Measurements from ENCODE around the gene CDC42SE2.

CDC42SE2 gene

GRCh38 chr5:131263648-131264450, at the start of gene CDC42SE2:
Gene CDC42SE2 (plus strand): TSS chr5:131264053. CDS start chr5:131359494, 95,441 bp downstream.
- H3K36me3 Mint-ChIP-seq, result peaks cover 11% of the 10 kb centered on the region
- no peaks in the 10 kb centered on the region for H3K27me3 Mint-ChIP-seq

GRCh38 chr5:131214609-131215227, 49.1 kb upstream of the CDC42SE2 start:
- Mint-ChIP-seq H3K27me3 (no peaks in the 10 kb centered on the region), H3K9me3 (no peaks in the 10 kb centered on the region), H3K27ac (peak overlapping the region; percentile 71), H3K36me3 (peaks cover 9% of the 10 kb centered on the region), H3K4me1 (peaks cover 75% of the 10 kb centered on the region), H3K4me3 (no peak overlapping the region)
- ATAC-seq, result no peak

More at GRCh38 chr5:131263648-131264450, at the start of gene CDC42SE2:
- peaks cover 34% of the 10 kb centered on the region for H3K4me1 Mint-ChIP-seq
- peak; percentile 98 for ATAC-seq
- peak within 1 kb of the TSS; percentile 83 for H3K27ac Mint-ChIP-seq
- H3K9me3 Mint-ChIP-seq, result no peaks in the 10 kb centered on the region
- peak within 1 kb of the TSS; percentile 73 for H3K4me3 Mint-ChIP-seq

GRCh38 chr5:131217791-131218190, 46.1 kb upstream of the CDC42SE2 start:
- H3K4me1 Mint-ChIP-seq, result peaks cover 57% of the 10 kb centered on the region
- H3K9me3 Mint-ChIP-seq, result no peaks in the 10 kb centered on the region
- H3K27me3 Mint-ChIP-seq, result no peaks in the 10 kb centered on the region
- peaks cover 9% of the 10 kb centered on the region for H3K36me3 Mint-ChIP-seq
- no peak for ATAC-seq
- peak overlapping the region; percentile 16 for H3K4me3 Mint-ChIP-seq
- peak overlapping the region; percentile 55 for H3K27ac Mint-ChIP-seq

DNA sequence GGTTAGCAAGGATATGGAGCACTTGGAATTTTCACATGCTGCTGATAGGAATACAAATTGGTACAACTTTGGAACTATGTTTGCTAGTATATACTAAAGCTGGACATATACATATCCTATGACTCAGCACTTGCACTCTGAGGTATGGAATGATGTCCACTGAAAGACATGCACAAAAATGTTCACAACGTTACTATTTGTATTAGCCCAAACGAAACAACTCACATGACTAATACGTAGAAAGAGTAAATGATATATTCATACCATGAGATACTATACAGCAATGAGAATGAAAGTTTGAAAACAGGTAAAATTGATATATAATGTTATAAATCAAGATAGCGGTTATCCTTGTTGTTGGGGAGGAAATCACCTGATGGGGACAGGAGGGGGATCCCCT, 45.5 kb upstream of the CDC42SE2 start:
- no peak for ATAC-seq
- Mint-ChIP-seq H3K27me3 (no peaks in the 10 kb centered on the region), H3K36me3 (peaks cover 9% of the 10 kb centered on the region)

GRCh38 chr5:131220566-131220965, 43.3 kb upstream of the CDC42SE2 start:
- H3K4me1 Mint-ChIP-seq, result peaks cover 37% of the 10 kb centered on the region
- no peaks in the 10 kb centered on the region for H3K27me3 Mint-ChIP-seq
- H3K9me3 Mint-ChIP-seq, result no peaks in the 10 kb centered on the region
- no peak for ATAC-seq
- H3K4me3 Mint-ChIP-seq, result no peak overlapping the region
- H3K36me3 Mint-ChIP-seq, result peaks cover 9% of the 10 kb centered on the region
- H3K27ac Mint-ChIP-seq, result no peak overlapping the region

More for the DNA sequence above, 45.5 kb upstream of the CDC42SE2 start:
- Mint-ChIP-seq H3K4me1 (peaks cover 56% of the 10 kb centered on the region), H3K9me3 (no peaks in the 10 kb centered on the region), H3K4me3 (no peak overlapping the region), H3K27ac (peak overlapping the region; percentile 55)

DNA sequence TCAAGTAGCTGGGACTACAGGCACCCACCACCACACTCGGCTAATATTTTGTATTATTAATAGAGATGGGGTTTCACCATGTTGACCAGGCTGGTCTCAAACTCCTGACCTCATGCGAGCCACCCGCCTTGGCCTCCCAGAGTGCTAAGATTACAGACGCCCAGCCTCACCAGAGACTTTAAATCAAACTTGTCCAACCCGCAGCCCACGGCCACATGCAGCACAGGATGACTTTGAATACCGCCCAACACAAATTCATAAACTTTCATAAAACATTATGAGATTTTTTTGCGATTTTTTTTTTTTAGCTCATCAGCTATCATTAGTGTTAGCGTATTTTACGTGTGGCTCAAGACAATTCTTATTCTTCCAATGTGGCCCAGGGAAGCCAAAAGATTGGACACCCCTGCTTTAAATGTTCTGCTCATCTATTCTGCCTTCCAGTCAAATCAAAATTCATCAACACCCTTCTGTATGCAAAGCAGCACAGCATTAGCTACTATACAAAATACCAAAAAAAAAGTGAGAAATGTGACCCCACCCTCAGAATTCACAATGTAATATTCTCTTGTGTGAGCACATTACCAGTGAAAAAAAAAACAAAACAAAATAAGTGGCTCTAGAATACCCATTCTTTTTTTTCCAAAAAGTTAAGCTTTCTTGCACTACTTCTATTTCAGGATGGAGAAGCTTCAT, 42.7 kb upstream of the CDC42SE2 start:
- no peaks in the 10 kb centered on the region for H3K9me3 Mint-ChIP-seq
- ATAC-seq, result no peak
- peak overlapping the region; percentile 27 for H3K27ac Mint-ChIP-seq
- no peaks in the 10 kb centered on the region for H3K27me3 Mint-ChIP-seq
- H3K4me1 Mint-ChIP-seq, result peaks cover 34% of the 10 kb centered on the region
- H3K4me3 Mint-ChIP-seq, result no peak overlapping the region
- peaks cover 9% of the 10 kb centered on the region for H3K36me3 Mint-ChIP-seq

- Mint-ChIP-seq H3K4me3 (no peak overlapping the region), H3K27me3 (no peaks in the 10 kb centered on the region), H3K4me1 (peaks cover 26% of the 10 kb centered on the region), H3K27ac (peak overlapping the region; percentile 27), H3K36me3 (peaks cover 9% of the 10 kb centered on the region), H3K9me3 (no peaks in the 10 kb centered on the region)
- ATAC-seq, result no peak
Observed at GRCh38 chr5:131221888-131222287, 42.0 kb upstream of the CDC42SE2 start.

DNA sequence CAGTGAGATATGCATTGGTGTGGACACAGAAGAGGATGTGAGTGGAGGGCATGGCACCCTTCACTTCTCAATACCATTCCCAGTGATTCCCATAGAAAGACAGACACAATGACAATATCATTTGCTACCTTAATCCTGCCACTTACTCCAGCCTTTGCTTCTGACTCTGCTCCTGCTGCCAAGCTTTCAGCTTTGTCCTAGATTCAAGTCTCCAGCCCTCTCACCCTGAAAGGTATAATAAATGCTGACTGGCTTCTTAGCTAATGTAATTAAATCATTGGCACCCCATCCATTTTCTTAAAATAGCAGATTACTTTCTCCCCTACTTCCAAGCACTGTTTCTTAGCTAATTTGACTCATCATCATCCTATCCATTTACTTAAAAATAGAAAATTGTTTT, 41.1 kb upstream of the CDC42SE2 start:
- no peak overlapping the region for H3K4me3 Mint-ChIP-seq
- H3K9me3 Mint-ChIP-seq, result no peaks in the 10 kb centered on the region
- no peaks in the 10 kb centered on the region for H3K27me3 Mint-ChIP-seq
- H3K36me3 Mint-ChIP-seq, result peaks cover 3% of the 10 kb centered on the region
- no peak for ATAC-seq
- peaks cover 20% of the 10 kb centered on the region for H3K4me1 Mint-ChIP-seq
- no peak overlapping the region for H3K27ac Mint-ChIP-seq

DNA sequence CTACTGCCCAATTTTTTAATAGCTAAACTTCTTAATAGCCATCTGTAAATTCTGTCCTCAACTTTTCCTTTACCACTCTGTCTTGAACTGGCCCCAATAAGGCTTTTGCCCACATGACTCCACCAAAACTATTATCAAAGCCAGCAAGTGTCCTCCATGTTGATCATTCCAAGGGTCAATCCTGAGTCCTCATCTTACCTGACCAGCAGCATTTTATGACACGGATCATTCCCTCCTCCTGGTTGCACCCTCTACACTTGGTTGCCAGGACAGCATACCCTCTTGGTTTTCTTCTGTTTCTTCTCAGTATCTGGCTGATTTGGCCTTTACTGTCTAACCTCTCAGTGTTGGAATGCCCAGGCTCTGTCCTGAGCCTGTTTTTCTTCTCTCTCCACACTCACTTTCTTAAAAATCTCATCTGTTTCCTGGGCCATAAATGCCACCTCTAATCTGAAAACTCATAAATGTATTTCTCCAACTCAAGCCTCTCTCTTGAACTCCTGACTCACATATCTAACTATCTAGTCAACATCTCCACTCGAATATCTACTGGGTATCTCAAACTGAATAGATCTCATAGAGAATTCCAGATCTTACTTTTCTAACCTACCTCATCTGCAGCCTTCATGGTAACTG, 40.0 kb upstream of the CDC42SE2 start:
- no peak overlapping the region for H3K27ac Mint-ChIP-seq
- no peaks in the 10 kb centered on the region for H3K9me3 Mint-ChIP-seq
- ATAC-seq, result no peak
- H3K4me1 Mint-ChIP-seq, result peaks cover 10% of the 10 kb centered on the region
- H3K4me3 Mint-ChIP-seq, result no peak overlapping the region
- H3K27me3 Mint-ChIP-seq, result no peaks in the 10 kb centered on the region
- H3K36me3 Mint-ChIP-seq, result no peaks in the 10 kb centered on the region

GRCh38 chr5:131224387-131225201, 39.3 kb upstream of the CDC42SE2 start:
- H3K9me3 Mint-ChIP-seq, result no peaks in the 10 kb centered on the region
- peaks cover 13% of the 10 kb centered on the region for H3K4me1 Mint-ChIP-seq
- H3K27me3 Mint-ChIP-seq, result no peaks in the 10 kb centered on the region
- ATAC-seq, result peak; percentile 96
- no peaks in the 10 kb centered on the region for H3K36me3 Mint-ChIP-seq
- H3K4me3 Mint-ChIP-seq, result no peak overlapping the region
- no peak overlapping the region for H3K27ac Mint-ChIP-seq

- Mint-ChIP-seq H3K4me1 (peaks cover 22% of the 10 kb centered on the region), H3K9me3 (no peaks in the 10 kb centered on the region), H3K4me3 (no peak overlapping the region), H3K36me3 (no peaks in the 10 kb centered on the region), H3K27me3 (no peaks in the 10 kb centered on the region), H3K27ac (no peak overlapping the region)
- ATAC-seq, result no peak
Observed at GRCh38 chr5:131225282-131225974, 38.4 kb upstream of the CDC42SE2 start.

GRCh38 chr5:131226899-131227298, 37.0 kb upstream of the CDC42SE2 start:
- Mint-ChIP-seq H3K27ac (no peak overlapping the region), H3K4me1 (peaks cover 20% of the 10 kb centered on the region), H3K4me3 (no peak overlapping the region), H3K36me3 (no peaks in the 10 kb centered on the region), H3K27me3 (no peaks in the 10 kb centered on the region), H3K9me3 (no peaks in the 10 kb centered on the region)
- ATAC-seq, result no peak

DNA sequence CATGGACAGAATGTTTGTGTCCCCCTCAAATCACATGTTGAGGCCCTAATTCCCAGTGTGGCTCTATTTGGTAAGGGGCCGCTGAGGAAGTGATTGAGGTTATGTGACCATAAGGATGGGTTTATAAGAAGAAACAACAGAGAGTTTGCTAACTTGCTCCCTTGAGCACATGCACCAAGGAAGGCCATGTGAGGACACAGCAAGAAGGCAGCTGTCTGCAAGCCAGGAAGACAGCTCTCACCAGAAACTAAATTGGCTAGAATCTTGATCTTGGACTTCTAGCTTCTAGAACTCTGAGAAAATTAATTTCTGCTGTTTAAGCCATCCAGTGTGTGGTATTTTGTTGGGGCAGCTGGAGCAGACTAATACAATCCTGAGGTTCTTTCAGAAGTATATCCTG, 35.2 kb upstream of the CDC42SE2 start:
- no peak for ATAC-seq
- Mint-ChIP-seq H3K27me3 (no peaks in the 10 kb centered on the region), H3K4me3 (no peak overlapping the region), H3K36me3 (no peaks in the 10 kb centered on the region), H3K4me1 (peaks cover 19% of the 10 kb centered on the region), H3K9me3 (no peaks in the 10 kb centered on the region), H3K27ac (no peak overlapping the region)

- Mint-ChIP-seq H3K4me3 (peak overlapping the region; percentile 49), H3K27ac (peak overlapping the region; percentile 62), H3K27me3 (no peaks in the 10 kb centered on the region), H3K9me3 (no peaks in the 10 kb centered on the region), H3K4me1 (peaks cover 19% of the 10 kb centered on the region), H3K36me3 (no peaks in the 10 kb centered on the region)
- no peak for ATAC-seq
Observed at GRCh38 chr5:131229623-131230022, 34.2 kb upstream of the CDC42SE2 start.
